Limb (tissue), 2 donors: ENCODE results near the gene IFIT3.
"Not testable (repeated sequence)": the region's sequence is repeated elsewhere in the genome, so short reads cannot be mapped to it uniquely, and the experiment has no call there.

Experiments
- DNase-seq, 2 donors: peaks; one replicate each; pipeline ENCODE4 v3.0.0-alpha.2; 2016; ENCODE audit errors: extremely low spot score in 2 of 2

Gene IFIT3, protein sequence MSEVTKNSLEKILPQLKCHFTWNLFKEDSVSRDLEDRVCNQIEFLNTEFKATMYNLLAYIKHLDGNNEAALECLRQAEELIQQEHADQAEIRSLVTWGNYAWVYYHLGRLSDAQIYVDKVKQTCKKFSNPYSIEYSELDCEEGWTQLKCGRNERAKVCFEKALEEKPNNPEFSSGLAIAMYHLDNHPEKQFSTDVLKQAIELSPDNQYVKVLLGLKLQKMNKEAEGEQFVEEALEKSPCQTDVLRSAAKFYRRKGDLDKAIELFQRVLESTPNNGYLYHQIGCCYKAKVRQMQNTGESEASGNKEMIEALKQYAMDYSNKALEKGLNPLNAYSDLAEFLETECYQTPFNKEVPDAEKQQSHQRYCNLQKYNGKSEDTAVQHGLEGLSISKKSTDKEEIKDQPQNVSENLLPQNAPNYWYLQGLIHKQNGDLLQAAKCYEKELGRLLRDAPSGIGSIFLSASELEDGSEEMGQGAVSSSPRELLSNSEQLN

DNA sequence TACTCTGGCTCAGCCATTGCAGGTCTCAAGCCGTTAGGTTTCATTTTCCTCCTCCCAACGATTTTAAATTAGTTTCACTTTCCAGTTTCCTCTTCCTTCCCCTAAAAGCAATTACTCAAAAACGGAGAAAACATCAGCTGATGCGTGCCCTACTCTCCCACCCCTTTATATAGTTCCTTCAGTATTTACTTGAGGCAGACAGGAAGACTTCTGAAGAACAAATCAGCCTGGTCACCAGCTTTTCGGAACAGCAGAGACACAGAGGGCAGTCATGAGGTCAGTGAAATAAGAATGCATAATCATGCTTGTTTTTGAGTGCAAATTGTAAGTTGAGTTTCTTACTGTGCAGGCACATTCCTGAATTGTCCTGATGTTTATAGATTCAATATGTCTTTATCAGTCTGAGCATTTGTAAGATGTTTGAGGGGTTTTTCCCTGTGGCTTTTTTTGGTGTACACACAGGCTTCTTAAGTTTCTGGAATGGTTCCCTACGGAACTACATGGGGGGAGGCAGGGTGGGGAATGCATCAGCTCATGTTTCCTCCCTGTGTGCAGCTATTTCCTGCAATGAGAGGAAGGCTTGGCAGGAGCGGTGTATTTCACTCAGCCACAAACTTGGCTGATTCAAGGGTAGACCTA lies at the start of gene IFIT3:
IFIT3 (plus strand) TSS at position 195 of the 639 bp plus-strand sequence; CDS start at position 272, 77 bp downstream.
- peak; percentile 75 to 93 for DNase-seq

- peak in 1 of 2 donors; percentile 74 for DNase-seq
Measured at GRCh38 chr10:89278034-89278535, 49.7 kb upstream of the IFIT3 start.

- no peak for DNase-seq
Measured at GRCh38 chr10:89278900-89279392, 48.9 kb upstream of the IFIT3 start.

- DNase-seq = peak in 1 of 2 donors; percentile 59
Measured at GRCh38 chr10:89279421-89279869, 48.4 kb upstream of the IFIT3 start.

DNA sequence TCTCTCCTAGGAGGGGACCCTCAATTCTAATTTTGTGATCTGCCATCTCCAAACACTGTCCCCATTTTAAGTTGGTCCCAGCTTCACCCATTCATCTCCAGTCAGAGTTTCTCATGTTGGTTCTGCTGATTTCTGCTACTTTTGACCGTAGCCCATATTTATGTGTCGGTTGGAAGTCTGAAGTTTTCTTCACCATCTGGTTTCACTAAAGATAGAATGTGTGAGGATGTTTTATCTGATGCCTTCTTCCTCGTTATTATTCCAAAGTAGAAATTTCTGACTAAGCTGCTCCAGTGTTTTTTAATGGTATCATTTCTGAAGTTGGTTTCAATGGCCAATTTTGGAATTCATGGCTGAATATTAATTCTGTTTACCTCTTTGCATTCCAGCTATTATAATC lies 47.3 kb upstream of the IFIT3 start:
- DNase-seq = no peak

GRCh38 chr10:89281606-89282395 lies 46.0 kb upstream of the IFIT3 start:
- no peak for DNase-seq

GRCh38 chr10:89283025-89283935 lies 44.5 kb upstream of the IFIT3 start:
- DNase-seq = peak in 1 of 2 donors; percentile 46

GRCh38 chr10:89283936-89284475 lies 43.8 kb upstream of the IFIT3 start:
- DNase-seq = peak; percentile 49 to 77

- DNase-seq = not testable (repeated sequence)
Measured at GRCh38 chr10:89284711-89285110, 43.1 kb upstream of the IFIT3 start.

DNA sequence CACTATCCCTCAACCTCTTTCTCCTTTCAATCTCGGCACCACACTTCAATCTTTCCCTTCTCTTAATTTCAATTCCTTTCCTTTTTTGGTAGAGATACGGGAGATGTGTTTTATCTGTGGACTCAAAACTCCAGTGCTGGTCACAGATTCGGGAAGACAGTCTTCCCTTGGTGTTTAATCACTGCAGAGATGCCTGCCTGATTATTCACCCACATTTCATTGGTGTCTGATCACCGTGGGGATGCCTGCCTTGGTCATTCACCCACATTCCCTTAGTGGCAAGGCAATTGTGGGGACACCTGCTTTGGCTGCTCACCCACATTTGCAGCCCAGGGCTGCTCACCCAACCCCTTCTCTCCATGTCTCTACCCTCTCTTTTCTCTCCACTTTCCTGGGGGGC lies 42.5 kb upstream of the IFIT3 start:
- DNase-seq = not testable (repeated sequence)

DNA sequence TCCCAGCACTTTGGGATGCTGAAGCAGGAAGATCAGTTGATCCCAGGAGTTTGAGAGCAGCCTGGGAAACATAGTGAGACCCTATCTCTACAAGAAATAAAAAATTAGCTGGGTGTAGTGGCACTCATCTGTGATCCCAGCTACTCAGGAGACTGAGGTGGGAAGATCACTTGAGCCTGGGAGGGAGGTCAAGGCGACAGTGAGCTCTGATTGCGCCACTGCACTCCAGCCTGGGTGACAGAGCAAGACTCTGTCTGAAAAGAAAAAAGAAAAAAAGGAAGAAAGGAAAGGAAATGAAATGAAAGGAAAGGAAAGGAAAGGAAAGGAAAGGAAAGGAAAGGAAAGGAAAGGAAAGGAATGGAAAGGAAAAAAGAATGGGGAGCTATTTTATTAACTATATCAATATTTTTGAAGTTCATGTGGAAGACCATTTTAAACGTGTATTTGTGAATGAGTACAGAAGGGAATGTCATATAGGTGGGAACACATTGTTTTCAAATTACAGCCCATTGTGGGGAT lies 33.0 kb upstream of the IFIT3 start:
- no peak for DNase-seq

- no peak for DNase-seq
Measured at GRCh38 chr10:89295597-89295996, 32.2 kb upstream of the IFIT3 start.

- DNase-seq = no peak
Measured at GRCh38 chr10:89296220-89296648, 31.6 kb upstream of the IFIT3 start.

GRCh38 chr10:89297356-89297755 lies 30.4 kb upstream of the IFIT3 start:
- no peak for DNase-seq

DNA sequence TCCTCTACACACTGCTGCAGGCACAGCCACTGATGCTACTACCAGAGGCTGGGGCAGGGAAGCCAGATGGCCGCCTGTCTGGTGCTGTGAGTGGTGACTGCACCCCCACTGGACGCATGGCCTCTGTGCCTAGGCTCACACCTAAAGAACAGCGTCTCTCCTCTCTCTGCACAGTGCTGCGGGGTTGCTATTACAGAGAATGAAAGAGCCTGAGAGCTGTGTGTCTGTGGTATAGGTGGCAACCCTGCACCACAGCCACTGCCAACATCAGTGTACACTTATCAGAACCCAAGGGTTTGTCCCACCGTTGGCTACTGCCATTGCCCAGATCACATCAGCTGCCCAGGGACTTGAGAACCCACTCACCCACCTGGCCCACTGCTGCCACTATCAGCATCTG lies 30.0 kb upstream of the IFIT3 start:
- no peak for DNase-seq

GRCh38 chr10:89299031-89299430 lies 28.8 kb upstream of the IFIT3 start:
- no peak for DNase-seq

DNA sequence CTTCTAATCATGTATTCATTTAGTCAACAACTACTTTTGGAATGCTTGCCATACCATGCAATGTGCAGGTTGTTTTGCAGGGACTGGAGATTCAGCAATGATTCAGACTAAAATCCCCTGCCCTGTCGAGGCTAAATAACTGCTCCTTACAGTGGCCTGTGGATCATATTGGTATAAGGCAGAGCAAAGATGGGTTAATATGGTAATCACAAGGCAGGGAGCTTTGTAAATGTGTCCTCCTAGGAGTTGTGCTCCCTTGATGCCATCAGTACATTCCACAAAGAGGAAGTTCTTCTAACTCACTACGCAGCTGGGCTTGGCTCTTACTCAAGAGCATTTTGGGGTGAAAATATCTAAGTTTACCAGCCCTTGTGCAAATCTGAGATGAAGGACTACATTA lies 26.6 kb upstream of the IFIT3 start:
- DNase-seq = no peak

- peak; percentile 63 to 86 for DNase-seq
Measured at GRCh38 chr10:89301721-89302445, 25.9 kb upstream of the IFIT3 start, which contains the start of gene IFIT2. Gene IFIT2, plus strand, starts transcription at chr10:89302046. Its CDS starts 78 bp downstream, at chr10:89302124.

- DNase-seq = no peak
Measured at GRCh38 chr10:89302625-89303024, 25.2 kb upstream of the IFIT3 start.
